Purkinje cell (primary cell): ENCODE results near the gene SKI. TPM values are rescaled to one million over a fixed set of nuclear protein-coding genes. Genes with fewer than 3 reads are reported as not detected.

ENCODE experiments used
- polyA plus RNA-seq: library from polyadenylated mRNA; unstranded; fragments of >200 nt; fragmentation: Nextera tagmentation; gene quantifications from 2 replicates; pipeline ENCODE4 v1.2.1, GENCODE V29; 2014

SKI gene
- polyA plus RNA-seq = 1.2 and 1.6 TPM in 2 replicates

GRCh38 chr1:2228157-2228594, at the start of gene SKI:
SKI (plus strand) TSS chr1:2228319; CDS start chr1:2228767, 448 bp downstream.

GRCh38 chr1:2194319-2194897, 33.7 kb upstream of the SKI start, which contains the start of gene FAAP20:
FAAP20 (minus strand) TSS chr1:2194772; CDS start chr1:2194749, 23 bp downstream.

Other genes starting within 250 kb of the SKI start
- gene CFAP74, start 224.5 kb upstream of the SKI start, polyA plus RNA-seq = 1.2 TPM in 1 of 2 replicates, not detected in the other
- gene GABRD, start 209.0 kb upstream of the SKI start, polyA plus RNA-seq = 4.5 and 7.8 TPM in 2 replicates
- 7.5 and 12.0 TPM in 2 replicates for gene PRKCZ, start 177.9 kb upstream of the SKI start, polyA plus RNA-seq
- 1.2 and 2.2 TPM in 2 replicates for gene FAAP20, start 33.5 kb upstream of the SKI start, polyA plus RNA-seq
- 2.2 TPM in 1 of 2 replicates, not detected in the other for gene MORN1, start 163.2 kb downstream of the SKI start, polyA plus RNA-seq
- 24.4 and 51.8 TPM in 2 replicates for gene RER1, start 163.5 kb downstream of the SKI start, polyA plus RNA-seq
- gene PEX10, start 184.2 kb downstream of the SKI start, polyA plus RNA-seq = 1.6 TPM in 1 of 2 replicates, not detected in the other
- 0.22 and 0.47 TPM in 2 replicates for gene PLCH2, start 248.0 kb downstream of the SKI start, polyA plus RNA-seq